Thoracic aorta (tissue), 2 donors: ENCODE data around the gene SLC7A5. TPM values are rescaled to one million over a fixed set of nuclear protein-coding genes. Genes with fewer than 3 reads are reported as not detected.

Experiments used
- ATAC-seq: fragments of 150-250 bp; one replicate; pipeline ENCODE4 v1.8.0; 2017; ENCODE audit warnings: low read depth; ENCODE audit not compliant: insufficient number of reproducible peaks, low FRiP score
- DNase-seq: peaks from one replicate; pipeline ENCODE4 v3.0.0-alpha.2; 2020; ENCODE audit warnings: low spot score
- H3K27ac ChIP-seq, 2 donors: fragments of 200-600 bp; sonication (generic); 1 replicate in 1 of 2; 2 replicates in 1 of 2; pipeline ENCODE4 v1.5.1; 2016; ENCODE audit warnings: mild to moderate bottlenecking in 2 of 2, moderate library complexity in 2 of 2
- H3K27me3 ChIP-seq: fragments of 200-600 bp; sonication (generic); replicated peaks from 2 replicates; pipeline ENCODE4 v1.6.0; 2016; ENCODE audit warnings: mild to moderate bottlenecking; ENCODE audit not compliant: insufficient read depth
- H3K36me3 ChIP-seq: fragments of 200-600 bp; sonication (generic); one replicate; pipeline ENCODE4 v1.5.1; 2016
- H3K4me1 ChIP-seq, 2 donors: fragments of 200-600 bp; sonication (generic); 1 replicate in 1 of 2; 2 replicates in 1 of 2; pipeline versions ENCODE4 v1.5.1 to v1.6.0; 2016; ENCODE audit warnings: low read depth in 2 of 2, mild to moderate bottlenecking in 1 of 2; ENCODE audit not compliant: control insufficient read depth in 1 of 2
- H3K4me3 ChIP-seq: fragments of 200-600 bp; sonication (generic); 2 replicates; pipeline ENCODE4 v1.5.1; 2016; ENCODE audit warnings: mild to moderate bottlenecking
- H3K9me3 ChIP-seq: fragments of 200-600 bp; sonication (generic); 2 replicates; pipeline ENCODE4 v1.5.1; 2016
- CTCF ChIP-seq: fragments of 200-600 bp; sonication (generic); IDR thresholded peaks from one replicate; pipeline ENCODE4 v1.5.1; 2019; ENCODE audit warnings: antibody characterized with exemption
- total RNA-seq, 2 donors: library from RNA; depleted of rRNA; stranded (reverse); fragments of >200 nt; gene quantifications; one replicate each; pipeline versions ENCODE4 v1.1.0 to v1.2.3, GENCODE V29; 2016

SLC7A5 gene
- total RNA-seq, 2 donors from 2014 or later = 2.7 to 33.7 TPM

- no peak overlapping the region for H3K27ac ChIP-seq
- no peak for TF ChIP-seq CTCF
- no peak overlapping the region for H3K4me3 ChIP-seq
- ATAC-seq = no peak
- H3K9me3 ChIP-seq = no peaks in the 10 kb centered on the region
- DNase-seq = no peak
- H3K36me3 ChIP-seq = no peaks in the 10 kb centered on the region
- no peaks in the 10 kb centered on the region for H3K27me3 ChIP-seq
- no peaks in the 10 kb centered on the region for H3K4me1 ChIP-seq
Observed at GRCh38 chr16:87839542-87840270, 29.6 kb downstream of the SLC7A5 start.

GRCh38 chr16:87838643-87839541 is 30.4 kb downstream of the SLC7A5 start:
- Histone ChIP-seq H3K36me3 (no peaks in the 10 kb centered on the region), H3K9me3 (no peaks in the 10 kb centered on the region), H3K27ac (no peak overlapping the region), H3K4me1 (no peaks in the 10 kb centered on the region), H3K27me3 (no peaks in the 10 kb centered on the region), H3K4me3 (no peak overlapping the region)
- DNase-seq (no peak), ATAC-seq (no peak)
- TF ChIP-seq CTCF = no peak

GRCh38 chr16:87837627-87838289 is 31.5 kb downstream of the SLC7A5 start:
- ATAC-seq (no peak), DNase-seq (no peak)
- Histone ChIP-seq H3K4me1 (no peaks in the 10 kb centered on the region), H3K27me3 (no peaks in the 10 kb centered on the region), H3K9me3 (no peaks in the 10 kb centered on the region), H3K36me3 (no peaks in the 10 kb centered on the region), H3K4me3 (no peak overlapping the region), H3K27ac (no peak overlapping the region)
- no peak for TF ChIP-seq CTCF

- Histone ChIP-seq H3K4me1 (no peaks in the 10 kb centered on the region), H3K27ac (no peak overlapping the region), H3K27me3 (no peaks in the 10 kb centered on the region), H3K36me3 (no peaks in the 10 kb centered on the region), H3K9me3 (no peaks in the 10 kb centered on the region), H3K4me3 (no peak overlapping the region)
- no peak for DNase-seq
- no peak for TF ChIP-seq CTCF
- ATAC-seq = no peak
Observed at GRCh38 chr16:87836844-87837581, 32.3 kb downstream of the SLC7A5 start.
